Retinal pigment epithelial cell (primary cell): ENCODE data around the gene TBC1D3D.
"Not testable (repeated sequence)": the region's sequence is repeated elsewhere in the genome, so short reads cannot be mapped to it uniquely, and the experiment has no call there.

Experiments
- DNase-seq: peaks from one replicate; pipeline ENCODE4 v3.0.0-alpha.2; 2010; ENCODE audit warnings: low read depth
- H3K4me3 ChIP-seq: 2 replicates; pipeline ENCODE4 v1.5.1; 2011; ENCODE audit warnings: mild to moderate bottlenecking, low read length, control low read depth, moderate library complexity

Gene TBC1D3D

DNA sequence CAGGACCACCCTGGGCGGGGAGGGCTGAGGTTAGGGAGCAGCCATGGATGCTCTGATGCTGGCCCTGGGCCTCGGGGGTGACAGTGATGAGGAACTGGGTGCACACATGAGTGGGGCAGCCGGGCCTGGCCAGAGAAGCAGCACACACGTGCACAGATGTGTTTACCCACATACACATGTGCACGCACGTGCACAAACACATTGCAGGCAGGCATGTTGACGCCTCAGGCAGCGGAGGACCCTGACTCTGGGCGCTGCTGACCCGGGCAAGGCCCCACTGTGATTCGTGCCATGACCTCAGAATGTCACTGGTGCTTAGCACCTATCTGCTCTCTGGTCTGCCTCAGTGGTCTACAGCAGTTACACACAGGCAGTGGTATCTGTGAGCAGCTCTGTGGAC is at the start of gene TBC1D3D:
TSS of gene TBC1D3D (plus strand) at position 301 of the 400 bp plus-strand sequence. CDS start 1,585 bp downstream, outside the sequence.
- H3K4me3 ChIP-seq, DNase-seq: not testable (repeated sequence)

DNA sequence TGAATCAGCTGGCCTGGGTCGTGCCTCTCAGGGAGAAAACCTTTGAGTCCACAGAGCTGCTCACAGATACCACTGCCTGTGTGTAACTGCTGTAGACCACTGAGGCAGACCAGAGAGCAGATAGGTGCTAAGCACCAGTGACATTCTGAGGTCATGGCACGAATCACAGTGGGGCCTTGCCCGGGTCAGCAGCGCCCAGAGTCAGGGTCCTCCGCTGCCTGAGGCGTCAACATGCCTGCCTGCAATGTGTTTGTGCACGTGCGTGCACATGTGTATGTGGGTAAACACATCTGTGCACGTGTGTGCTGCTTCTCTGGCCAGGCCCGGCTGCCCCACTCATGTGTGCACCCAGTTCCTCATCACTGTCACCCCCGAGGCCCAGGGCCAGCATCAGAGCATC is 14.8 kb upstream of the TBC1D3D start, which contains the start of gene TBC1D3L:
TSS of gene TBC1D3L (minus strand) at position 101 of the 400 bp plus-strand sequence. CDS start 1,540 bp downstream, outside the sequence.
- not testable (repeated sequence) for DNase-seq, H3K4me3 ChIP-seq
